GM19372 (cell line): ENCODE results near the gene TIPARP.

Experiments
- ATAC-seq: cut with Tn5 transposase; IDR thresholded peaks from one replicate; pipeline ENCODE4 v1.9.1; 2021; ENCODE audit warnings: mild to moderate bottlenecking, low read depth, moderate library complexity; ENCODE audit not compliant: unreplicated experiment

TIPARP gene, protein sequence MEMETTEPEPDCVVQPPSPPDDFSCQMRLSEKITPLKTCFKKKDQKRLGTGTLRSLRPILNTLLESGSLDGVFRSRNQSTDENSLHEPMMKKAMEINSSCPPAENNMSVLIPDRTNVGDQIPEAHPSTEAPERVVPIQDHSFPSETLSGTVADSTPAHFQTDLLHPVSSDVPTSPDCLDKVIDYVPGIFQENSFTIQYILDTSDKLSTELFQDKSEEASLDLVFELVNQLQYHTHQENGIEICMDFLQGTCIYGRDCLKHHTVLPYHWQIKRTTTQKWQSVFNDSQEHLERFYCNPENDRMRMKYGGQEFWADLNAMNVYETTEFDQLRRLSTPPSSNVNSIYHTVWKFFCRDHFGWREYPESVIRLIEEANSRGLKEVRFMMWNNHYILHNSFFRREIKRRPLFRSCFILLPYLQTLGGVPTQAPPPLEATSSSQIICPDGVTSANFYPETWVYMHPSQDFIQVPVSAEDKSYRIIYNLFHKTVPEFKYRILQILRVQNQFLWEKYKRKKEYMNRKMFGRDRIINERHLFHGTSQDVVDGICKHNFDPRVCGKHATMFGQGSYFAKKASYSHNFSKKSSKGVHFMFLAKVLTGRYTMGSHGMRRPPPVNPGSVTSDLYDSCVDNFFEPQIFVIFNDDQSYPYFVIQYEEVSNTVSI

DNA sequence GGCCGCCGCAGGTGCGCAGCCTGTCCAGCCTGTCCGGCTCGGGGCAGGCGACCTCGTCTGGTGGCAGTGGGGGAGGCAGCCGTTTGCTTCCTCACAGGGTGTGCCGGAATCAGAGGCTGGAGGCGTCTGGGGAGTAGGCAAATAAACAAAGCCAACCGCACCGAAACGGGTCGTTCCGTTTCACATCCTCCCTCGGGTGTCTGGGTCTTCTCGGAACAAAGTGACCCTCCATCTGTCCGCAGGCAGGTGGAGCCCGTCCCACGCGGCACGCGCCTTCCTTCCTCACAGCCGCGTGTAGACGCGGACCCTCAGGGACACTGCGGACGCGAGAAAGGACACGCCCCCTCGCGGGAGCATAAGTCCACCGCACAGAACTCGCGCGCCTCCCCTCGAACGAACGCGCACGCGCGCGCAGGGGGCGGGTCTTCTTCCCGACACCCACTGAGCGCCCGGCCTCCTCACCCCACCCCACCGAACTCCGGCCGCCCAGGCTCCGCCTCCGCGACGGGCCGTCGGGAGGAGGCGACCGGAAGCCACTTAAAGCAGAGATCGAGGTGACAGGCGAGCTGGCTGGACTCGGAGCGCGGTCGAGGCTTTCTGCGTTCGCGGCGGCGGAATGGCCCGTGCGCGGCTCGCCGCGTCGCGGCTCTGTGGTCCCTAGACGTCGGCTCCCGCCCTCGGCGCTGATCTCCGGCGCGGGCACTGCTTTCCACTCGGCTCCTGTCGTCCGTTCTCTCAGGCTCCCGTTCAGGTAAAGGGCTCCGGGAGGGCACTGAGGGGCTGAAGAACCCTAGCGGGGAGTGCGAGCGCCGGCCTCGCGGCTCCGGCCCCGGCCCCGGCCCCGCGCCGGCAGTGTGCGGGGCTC, at the start of gene TIPARP:
TIPARP (plus strand) TSS at position 545 of the 865 bp plus-strand sequence. CDS start 3,108 bp downstream, outside the sequence.
- ATAC-seq, result peak; percentile 76

DNA sequence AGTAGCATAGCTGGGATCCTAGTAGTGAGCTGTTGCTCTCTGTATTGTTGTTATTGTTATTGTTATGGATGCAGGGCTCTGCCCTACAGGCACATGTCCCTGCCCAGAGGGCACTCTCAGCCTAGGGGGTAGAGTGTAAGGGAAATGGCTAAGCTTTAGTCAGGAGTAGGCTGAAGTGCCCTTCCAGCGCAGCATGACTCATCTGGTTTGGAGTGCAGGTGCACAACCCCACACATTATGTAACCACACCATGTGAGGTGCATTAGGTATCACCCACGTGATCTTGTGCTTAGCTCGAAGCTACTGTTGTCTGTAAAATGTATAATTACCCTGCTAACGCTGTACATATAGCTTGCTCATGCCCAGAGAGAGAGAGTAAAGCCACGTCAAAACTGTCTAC, 48.3 kb upstream of the TIPARP start:
- no peak for ATAC-seq

DNA sequence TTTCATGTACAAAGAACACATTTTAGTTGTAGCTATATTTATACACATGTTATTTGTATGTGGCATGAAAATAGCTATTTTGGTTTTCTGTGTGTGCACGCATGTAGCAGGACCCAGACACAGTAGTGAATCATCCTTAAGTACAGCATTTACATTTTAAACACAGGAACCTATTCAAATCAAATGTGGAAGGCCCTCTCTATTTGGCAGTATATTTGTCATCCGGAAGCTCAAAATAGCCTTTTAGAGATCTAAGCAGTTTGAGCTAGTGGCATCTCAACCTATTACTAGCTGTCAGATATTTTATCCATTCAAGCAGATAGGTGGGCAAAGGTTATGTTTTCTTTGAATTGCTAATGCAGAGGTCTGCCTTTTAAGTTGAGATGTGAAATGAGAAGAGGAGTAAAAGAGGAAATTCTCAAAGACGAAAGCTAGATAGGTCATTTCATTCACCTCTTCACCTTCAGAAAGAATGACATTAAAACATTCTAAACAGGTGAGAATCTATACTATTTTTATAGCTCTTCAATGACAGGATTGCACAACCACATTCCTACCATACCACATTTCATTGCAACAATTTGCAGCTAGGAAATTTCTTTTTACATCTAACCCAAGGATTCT, 46.3 kb upstream of the TIPARP start:
- no peak for ATAC-seq

DNA sequence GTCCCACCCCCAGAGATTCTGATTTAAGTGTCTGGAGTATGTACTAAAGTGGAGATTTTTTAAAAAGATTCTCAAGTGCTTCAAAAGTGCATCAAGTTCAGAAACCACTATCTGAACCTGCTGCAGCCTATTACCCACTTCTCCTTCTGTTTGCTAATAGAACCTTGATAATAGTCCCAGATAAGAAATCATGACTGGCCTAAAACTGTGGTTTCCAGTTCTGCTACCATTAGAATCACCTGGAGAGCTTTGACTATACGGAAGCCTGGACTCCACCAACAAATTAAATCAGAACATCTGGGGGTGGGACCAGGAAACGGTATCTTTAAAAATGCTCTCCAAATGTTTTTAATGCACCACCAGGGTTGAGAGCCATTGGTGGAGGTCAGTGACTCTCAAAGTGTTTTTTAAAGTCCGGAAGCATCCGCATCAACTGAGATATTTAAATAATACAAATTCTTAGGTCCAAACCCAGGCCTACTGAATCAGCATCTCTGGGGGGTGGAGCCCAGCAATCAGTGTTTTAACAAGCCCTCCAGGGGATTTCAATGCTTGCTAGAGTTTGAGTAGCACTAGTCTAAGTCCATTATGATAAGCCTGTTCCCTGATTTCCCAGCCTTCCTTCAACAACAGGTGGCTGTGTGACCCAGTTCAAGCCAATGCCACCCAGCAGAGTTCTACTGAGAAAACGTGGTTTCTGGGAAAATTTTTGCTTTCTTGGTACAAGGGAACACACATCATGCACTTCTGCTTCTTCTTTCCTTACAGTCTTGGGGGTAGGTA, 45.4 kb upstream of the TIPARP start:
- no peak for ATAC-seq

DNA sequence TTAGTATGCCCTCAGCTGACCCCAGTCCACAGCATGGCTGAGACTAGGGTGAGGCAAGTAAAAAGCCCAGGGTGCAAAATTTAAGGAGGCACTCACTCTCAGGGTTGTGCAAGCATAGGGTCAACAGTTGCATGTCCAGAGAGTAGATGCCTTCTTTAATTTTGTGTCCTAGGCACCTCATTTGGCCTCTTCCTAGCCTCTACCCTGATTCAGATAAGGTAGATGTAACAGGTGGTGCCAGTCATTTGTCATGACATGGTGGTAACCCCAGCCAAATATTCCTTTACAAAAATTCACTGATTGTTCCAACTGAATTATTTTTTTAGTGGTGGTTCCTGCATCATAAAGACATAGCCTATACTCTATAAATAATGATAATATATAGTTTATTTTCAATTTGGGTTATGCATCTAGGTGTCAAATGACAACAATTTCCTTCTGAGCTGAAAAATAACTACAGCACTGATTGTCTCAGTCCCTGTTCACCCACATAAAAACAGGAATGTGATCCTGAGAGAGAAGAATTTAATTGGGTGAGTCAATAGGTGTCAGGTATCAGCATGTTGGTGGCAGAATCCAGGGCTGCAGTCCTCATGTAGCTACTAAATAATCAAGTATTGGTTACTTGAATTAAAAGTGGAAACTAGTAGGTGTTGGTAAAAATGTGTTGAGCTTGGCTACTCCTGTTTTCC, 44.2 kb upstream of the TIPARP start:
- ATAC-seq, result no peak

DNA sequence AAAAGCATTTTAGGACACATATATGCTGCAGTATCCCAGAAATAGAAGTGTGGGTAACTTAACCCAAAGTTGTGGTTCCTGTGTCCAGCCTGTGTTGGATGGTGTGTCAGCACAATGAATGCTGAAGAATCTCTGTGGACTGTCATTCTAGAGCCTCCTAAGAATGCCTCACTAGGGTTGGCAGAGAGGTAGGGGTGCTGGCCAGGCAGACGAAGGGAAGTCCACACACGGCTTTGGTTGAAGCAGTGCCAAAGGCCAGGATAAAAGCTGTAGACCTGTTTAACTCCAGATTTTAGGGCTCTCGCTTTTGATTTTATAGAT, 43.7 kb upstream of the TIPARP start:
- ATAC-seq, result no peak

DNA sequence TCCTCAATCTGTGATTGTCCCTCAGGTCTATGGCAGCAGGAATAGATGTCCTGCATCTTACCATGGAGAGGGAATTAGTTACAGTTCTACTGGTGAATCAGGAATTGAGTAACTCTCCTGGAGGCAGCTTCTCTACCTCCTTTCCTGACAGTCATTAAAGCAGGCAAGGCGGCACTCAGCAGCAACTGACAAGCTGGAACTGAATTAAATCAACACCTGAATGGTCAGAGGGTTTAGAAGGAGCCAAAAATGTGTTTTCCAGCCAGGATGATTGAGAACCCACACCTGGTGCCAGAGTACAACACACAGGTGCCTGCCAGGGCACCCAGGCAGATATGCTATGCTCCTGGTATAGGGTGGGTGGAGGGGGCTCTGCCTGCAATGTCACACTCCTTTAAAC, 43.1 kb upstream of the TIPARP start:
- no peak for ATAC-seq

DNA sequence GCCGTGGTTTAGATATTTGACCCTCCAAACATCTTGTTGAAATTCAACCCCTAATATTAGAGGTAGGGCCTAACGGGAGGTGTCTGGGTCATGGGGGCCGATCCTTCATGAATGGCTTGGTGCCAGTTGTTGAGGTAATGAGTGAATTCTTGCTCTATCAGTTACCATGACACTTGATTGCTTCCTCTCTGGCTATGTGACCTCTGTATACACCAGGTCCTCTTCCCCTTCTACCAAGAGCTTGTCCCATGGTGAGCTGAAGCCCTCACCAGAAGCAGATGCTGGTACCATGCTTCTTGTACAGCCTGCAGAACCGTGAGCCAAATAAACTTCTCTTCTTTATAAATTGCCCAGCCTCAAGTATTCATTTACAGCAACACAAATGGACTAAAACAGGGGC, 41.8 kb upstream of the TIPARP start:
- ATAC-seq, result no peak

DNA sequence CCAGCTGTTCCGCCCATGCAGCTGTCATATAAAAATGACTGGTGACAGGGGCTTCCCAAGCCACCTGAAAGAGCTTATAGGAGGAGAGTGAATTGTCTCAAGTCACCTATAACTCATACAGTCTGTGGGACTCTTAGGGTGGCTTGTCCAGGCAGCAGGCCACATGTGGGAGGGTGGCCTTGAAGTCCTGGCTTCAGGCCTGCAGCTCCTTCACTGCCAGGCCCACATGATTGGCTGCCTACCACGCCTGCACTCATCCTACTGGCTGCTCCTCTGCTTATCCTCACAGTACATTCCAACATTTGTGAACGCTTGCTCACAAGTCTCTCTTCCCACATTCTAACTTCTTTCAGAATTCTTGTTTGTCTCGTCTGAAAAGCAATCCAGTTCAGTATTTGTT, 41.1 kb upstream of the TIPARP start:
- ATAC-seq, result no peak

DNA sequence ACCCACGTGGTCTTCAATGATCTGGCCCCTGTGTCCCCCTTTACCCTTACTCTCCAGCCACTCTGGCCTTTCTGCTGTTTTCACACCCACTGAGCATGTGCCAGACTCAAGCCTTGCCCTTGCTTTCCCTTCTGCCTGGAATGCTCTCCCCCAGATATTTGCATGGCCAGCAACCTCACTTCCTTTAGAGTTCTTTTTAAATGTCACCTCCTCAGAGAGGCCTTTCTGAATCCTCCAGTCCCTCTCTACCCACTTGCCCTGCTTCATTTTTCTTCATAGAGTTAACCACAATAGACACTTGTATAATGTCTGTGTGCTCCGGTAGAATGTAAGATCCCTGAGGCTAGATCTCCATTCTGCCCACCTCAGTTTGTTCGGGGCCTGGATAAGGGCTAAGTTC, 39.4 kb upstream of the TIPARP start:
- no peak for ATAC-seq

DNA sequence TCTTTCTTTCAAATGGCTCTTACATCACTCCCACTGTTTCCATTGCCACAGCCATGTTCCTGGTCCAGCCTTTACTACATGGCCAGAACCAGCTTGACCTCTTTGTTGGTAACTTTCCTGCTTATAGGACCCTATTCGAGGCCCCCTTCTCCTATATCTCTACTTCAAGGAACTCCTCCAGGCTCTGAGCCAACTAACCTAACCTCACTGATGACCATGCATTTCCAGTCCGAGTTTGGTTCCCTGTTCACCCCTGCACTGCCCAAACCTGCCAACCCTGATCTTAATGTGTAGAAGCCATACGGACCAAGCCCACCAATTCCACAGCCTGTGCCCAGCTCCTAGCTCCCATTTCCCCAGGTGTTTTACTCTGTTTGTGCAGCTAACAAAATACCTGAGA, 38.4 kb upstream of the TIPARP start:
- ATAC-seq, result no peak

DNA sequence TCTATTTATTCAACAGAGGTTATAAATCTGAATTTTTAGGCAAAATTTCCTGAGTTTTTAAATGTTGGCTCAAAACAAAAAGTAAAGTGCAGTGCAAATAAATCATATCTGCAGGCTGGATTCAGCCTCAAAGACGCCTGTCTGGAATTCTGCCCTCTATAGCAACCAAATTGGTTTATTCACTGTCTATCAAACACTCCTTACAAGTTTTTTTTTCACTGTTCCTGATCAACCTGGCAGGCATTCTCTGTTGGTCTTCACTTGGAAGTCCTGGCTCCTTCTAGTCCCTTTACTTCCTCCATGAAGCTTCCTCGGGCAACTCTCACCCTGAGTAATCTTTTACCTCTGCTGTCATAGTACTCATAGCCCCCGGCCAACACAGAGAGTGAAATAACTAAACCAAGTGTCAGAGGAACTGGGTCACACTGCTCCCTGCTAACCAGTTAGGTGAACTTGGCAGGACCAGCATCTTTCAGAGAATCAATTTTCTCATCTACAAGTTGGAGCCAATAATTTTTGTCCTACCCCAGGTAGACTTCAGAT, 36.8 kb upstream of the TIPARP start:
- ATAC-seq, result no peak

DNA sequence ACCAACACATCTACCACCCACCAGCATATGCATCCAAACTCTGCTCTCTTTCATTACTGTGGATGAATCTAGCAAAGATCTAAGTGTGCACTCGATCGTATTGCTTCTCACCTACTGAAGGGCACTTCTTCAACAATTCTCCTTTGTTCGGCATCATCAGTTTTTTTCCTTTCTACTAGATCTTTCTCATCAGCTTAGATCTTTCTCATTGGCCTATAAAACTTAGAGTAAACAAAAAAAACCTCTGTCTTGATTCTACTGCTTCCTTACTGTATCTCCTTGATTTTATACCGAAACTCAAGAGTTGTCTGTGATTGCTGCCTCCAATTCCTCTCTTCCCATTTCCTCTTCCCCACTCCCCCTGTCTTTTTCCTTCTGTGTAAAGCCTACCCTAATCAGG, 36.1 kb upstream of the TIPARP start:
- ATAC-seq, result no peak

DNA sequence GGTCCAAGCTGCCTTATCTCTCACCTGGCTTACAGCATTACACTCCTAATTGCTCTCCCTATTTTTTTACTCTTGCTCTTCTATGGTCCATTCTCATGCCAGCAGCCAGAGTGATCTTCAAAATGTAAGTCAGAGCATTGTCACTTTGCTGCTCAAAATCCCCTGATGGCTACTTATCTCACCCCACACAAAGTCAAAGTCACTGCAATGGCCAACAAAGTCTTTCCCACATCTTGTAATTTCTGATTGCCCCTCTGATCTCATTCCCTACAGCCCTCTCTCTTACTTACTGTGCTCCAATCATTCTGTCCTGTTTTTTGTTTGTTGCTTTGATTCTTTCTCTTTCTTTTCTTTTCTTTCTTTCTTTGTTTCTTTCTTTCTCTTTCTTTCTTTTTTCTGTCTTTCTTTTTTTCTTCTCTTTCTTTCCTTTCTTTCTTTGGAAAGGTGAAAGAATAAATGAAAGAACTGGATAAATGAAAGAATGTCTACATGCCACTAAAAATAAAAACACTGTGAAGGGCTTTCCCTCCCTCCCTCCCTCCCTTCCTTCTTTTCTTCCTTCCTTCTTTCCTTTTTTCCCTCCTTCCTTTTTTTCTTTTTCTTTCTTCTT, 34.9 kb upstream of the TIPARP start:
- ATAC-seq, result no peak

DNA sequence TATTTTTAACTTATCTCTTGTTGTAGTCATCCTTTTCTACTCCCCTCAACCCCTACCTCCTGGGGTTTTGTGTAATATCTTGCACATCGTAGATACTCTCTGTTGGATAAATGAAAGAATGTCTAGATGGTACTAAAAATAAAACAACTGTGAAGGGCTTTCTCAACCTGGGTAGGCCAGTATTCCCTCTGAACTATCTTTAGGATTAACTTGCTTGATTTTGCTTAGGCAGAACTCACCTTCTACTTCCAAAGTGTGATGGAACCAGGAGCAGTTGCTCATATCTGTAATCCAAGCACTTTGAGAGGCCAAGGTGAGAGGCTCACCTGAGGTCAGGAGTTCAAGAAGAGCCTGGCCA, 32.8 kb upstream of the TIPARP start:
- no peak for ATAC-seq

DNA sequence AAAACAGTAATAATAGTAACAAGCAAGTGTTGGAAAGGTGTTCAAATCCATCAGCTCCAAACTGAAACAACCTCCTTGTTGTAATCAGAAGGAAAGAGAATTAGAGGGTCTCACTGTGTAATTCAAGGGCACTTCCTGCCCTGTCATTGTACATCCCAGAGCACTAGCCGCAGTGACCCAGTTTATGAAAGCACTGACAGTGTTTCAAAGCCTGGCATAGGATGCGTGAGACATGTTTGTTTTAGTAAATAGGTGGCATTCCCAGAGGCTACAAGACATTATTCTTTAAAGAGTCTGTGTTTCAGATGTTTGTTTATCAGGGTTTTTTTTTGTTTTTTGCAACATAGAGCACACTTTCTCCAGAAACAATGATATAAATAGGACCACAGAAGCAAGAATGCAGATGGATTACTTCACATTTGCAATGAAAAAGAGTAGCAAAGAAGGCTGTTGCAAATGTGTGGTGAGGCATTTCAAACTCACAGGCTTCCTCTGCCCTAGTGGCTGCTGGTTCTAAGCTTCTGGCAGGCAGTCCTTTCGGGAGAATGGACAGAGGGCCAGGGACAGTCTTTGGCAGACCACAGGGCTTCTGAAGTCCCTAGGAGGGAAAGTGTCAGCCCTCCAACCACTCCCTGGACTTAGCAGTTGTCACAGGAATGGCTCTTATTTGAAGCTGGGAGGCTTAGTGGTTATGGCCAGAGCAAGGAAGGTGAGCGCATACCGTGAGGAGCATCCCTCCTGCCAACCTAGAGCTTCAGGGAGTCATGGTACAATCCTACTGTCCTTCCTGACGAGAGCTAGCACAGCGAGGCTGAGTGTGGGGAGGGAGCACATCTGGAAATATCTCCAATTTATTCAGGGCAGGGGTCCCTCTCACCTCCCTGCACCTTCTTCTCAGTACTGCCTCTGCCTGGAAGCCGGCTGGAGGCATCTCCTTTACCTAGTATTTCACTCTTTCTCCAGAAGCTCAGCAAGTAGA, 31.4 kb upstream of the TIPARP start:
- ATAC-seq, result peak; percentile 4

DNA sequence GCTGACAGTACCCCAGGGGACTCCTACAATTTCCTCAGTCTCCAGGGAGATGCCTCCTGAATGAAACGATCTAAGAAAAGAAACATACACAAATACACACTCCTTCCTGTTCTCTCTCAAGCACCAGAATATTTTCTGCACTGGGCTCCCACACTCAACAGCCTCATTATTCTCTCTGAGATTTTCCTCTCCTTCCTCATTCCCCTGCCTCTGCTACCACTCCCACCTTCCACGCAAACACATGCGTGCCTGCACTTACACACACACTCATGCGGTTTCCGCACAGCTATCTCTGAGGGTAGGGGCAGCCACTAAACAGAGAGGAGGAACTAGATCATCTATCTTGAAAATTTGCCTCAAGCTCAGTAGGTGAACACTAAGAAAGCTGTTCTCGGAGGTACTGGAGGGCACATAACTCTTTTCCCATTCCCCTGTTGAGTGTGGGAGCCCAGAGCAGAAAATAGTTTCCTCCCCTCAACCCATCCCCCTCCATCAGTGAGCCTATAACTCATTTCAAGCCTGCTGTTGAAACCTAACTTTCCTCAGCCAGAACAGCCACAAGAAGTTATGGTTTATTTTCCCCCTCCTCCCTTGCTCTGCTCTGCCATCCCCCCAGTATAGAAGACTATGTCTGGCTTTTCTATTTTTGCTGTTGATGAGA, 30.5 kb upstream of the TIPARP start:
- ATAC-seq, result peak; percentile 89
